Esophagus squamous epithelium (tissue), 4 donors: ENCODE results near the gene NOL6.

ENCODE experiments used
- POLR2A ChIP-seq, 4 donors: fragments of 450-650 bp; IDR thresholded peaks; one replicate each; pipeline ENCODE4 v1.6.1; 2017; ENCODE audit warnings: antibody characterized with exemption in 4 of 4, mild to moderate bottlenecking in 4 of 4, moderate library complexity in 3 of 4
- TF ChIP-seq, protein P1 (sequence below), 6 experiments: fragments of 450-650 bp in 4 of 6; fragments of 200-600 bp in 2 of 6; sonication (generic) in 2 of 6; IDR thresholded peaks; one replicate each; pipeline ENCODE4 v1.5.1; 2016 to 2019; ENCODE audit warnings: antibody characterized with exemption in 6 of 6, mild to moderate bottlenecking in 4 of 6, moderate library complexity in 4 of 6

DNA sequence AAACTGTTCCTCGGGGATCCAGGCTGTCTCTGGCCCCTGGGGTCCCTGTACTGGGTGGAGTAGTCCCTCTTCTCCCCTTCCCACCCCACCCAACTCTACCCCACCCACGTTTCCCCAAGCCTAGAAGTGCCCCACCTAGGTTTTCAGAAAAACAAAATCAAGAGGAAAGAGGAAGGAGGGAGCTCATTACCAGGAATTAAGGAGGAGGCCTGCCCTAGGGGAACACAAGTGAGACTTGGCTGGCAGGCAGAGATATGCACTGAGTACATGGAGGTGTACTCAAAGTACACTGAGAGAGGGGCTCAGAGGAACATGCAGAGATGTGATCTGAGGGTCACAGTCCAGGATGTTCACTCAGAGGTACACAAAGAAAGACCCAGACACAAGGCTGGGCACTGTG lies 36.5 kb downstream of the NOL6 start:
- TF ChIP-seq, protein P1, sequence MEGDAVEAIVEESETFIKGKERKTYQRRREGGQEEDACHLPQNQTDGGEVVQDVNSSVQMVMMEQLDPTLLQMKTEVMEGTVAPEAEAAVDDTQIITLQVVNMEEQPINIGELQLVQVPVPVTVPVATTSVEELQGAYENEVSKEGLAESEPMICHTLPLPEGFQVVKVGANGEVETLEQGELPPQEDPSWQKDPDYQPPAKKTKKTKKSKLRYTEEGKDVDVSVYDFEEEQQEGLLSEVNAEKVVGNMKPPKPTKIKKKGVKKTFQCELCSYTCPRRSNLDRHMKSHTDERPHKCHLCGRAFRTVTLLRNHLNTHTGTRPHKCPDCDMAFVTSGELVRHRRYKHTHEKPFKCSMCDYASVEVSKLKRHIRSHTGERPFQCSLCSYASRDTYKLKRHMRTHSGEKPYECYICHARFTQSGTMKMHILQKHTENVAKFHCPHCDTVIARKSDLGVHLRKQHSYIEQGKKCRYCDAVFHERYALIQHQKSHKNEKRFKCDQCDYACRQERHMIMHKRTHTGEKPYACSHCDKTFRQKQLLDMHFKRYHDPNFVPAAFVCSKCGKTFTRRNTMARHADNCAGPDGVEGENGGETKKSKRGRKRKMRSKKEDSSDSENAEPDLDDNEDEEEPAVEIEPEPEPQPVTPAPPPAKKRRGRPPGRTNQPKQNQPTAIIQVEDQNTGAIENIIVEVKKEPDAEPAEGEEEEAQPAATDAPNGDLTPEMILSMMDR (IDR thresholded peaks at IDR 0.05): no peak
- no peak for TF ChIP-seq POLR2A (IDR thresholded peaks at IDR 0.05)
